ENCODE data around the gene VAV2.

The VAV2 gene

GRCh38 chr9:134036130-134036529 lies 44.0 kb upstream of the VAV2 start:
- TF ChIP-seq CTCF (IDR thresholded peaks at IDR 0.05; ENCODE audit: insufficient read depth, low read depth, low read length, missing control alignments), result no peak
- no peak for DNase-seq (ENCODE audit: low read depth)
- no peak overlapping the region for H3K4me3 ChIP-seq (ENCODE audit: low read length)

GRCh38 chr9:134035041-134036039 lies 43.2 kb upstream of the VAV2 start:
- no peak for TF ChIP-seq CTCF (IDR thresholded peaks at IDR 0.05; ENCODE audit: insufficient read depth, low read depth, low read length, missing control alignments)
- DNase-seq (ENCODE audit: low read depth), result no peak
- H3K4me3 ChIP-seq (ENCODE audit: low read length), result no peak overlapping the region

- DNase-seq (ENCODE audit: low read depth), result no peak
- TF ChIP-seq CTCF (IDR thresholded peaks at IDR 0.05; ENCODE audit: insufficient read depth, low read depth, low read length, missing control alignments), result no peak
- no peak overlapping the region for H3K4me3 ChIP-seq (ENCODE audit: low read length)
These were observed 42.3 kb upstream of the VAV2 start for GRCh38 chr9:134034215-134035040.

- TF ChIP-seq CTCF (IDR thresholded peaks at IDR 0.05; ENCODE audit: insufficient read depth, low read depth, low read length, missing control alignments), result no peak
- H3K4me3 ChIP-seq (ENCODE audit: low read length), result no peak overlapping the region
- no peak for DNase-seq (ENCODE audit: low read depth)
These were observed 41.5 kb upstream of the VAV2 start for GRCh38 chr9:134033516-134034214.

GRCh38 chr9:134032456-134033222 lies 40.5 kb upstream of the VAV2 start:
- no peak for DNase-seq (ENCODE audit: low read depth)
- TF ChIP-seq CTCF (IDR thresholded peaks at IDR 0.05; ENCODE audit: insufficient read depth, low read depth, low read length, missing control alignments), result no peak
- no peak overlapping the region for H3K4me3 ChIP-seq (ENCODE audit: low read length)

GRCh38 chr9:134031783-134032182 lies 39.7 kb upstream of the VAV2 start:
- TF ChIP-seq CTCF (IDR thresholded peaks at IDR 0.05; ENCODE audit: insufficient read depth, low read depth, low read length, missing control alignments), result no peak
- DNase-seq (ENCODE audit: low read depth), result no peak
- H3K4me3 ChIP-seq (ENCODE audit: low read length), result no peak overlapping the region
